HG02623 (cell line): ENCODE measurements around the gene FBLN1.

Source experiments
- ATAC-seq: cut with Tn5 transposase; IDR thresholded peaks from one replicate; pipeline ENCODE4 v1.9.1; 2021; ENCODE audit warnings: moderate library complexity; ENCODE audit not compliant: unreplicated experiment

Gene FBLN1

GRCh38 chr22:45503050-45503815 is 550 bp downstream of the FBLN1 start:
- ATAC-seq, result no peak

- ATAC-seq, result no peak
Observed at GRCh38 chr22:45503816-45504372, 1.2 kb downstream of the FBLN1 start.

- no peak for ATAC-seq
Observed at GRCh38 chr22:45504373-45505341, 2.0 kb downstream of the FBLN1 start.

- ATAC-seq, result no peak
Observed at GRCh38 chr22:45505991-45506747, 3.5 kb downstream of the FBLN1 start.

- ATAC-seq, result no peak
Observed at GRCh38 chr22:45506816-45507360, 4.2 kb downstream of the FBLN1 start.

GRCh38 chr22:45507798-45508197 is 5.1 kb downstream of the FBLN1 start:
- ATAC-seq, result no peak

GRCh38 chr22:45508814-45509213 is 6.1 kb downstream of the FBLN1 start:
- ATAC-seq, result no peak

GRCh38 chr22:45510376-45511232 is 7.9 kb downstream of the FBLN1 start:
- no peak for ATAC-seq

- ATAC-seq, result no peak
Observed at GRCh38 chr22:45511847-45512261, 9.2 kb downstream of the FBLN1 start.

- ATAC-seq, result no peak
Observed at GRCh38 chr22:45512363-45512762, 9.7 kb downstream of the FBLN1 start.

- no peak for ATAC-seq
Observed at GRCh38 chr22:45515676-45516075, 13.0 kb downstream of the FBLN1 start.

GRCh38 chr22:45516163-45516562 is 13.5 kb downstream of the FBLN1 start:
- no peak for ATAC-seq

- no peak for ATAC-seq
Observed at GRCh38 chr22:45516923-45517675, 14.4 kb downstream of the FBLN1 start.

GRCh38 chr22:45518136-45518535 is 15.5 kb downstream of the FBLN1 start:
- no peak for ATAC-seq

GRCh38 chr22:45518580-45518991 is 15.9 kb downstream of the FBLN1 start:
- no peak for ATAC-seq

- no peak for ATAC-seq
Observed at GRCh38 chr22:45521178-45521577, 18.5 kb downstream of the FBLN1 start.

GRCh38 chr22:45522462-45522861 is 19.8 kb downstream of the FBLN1 start:
- no peak for ATAC-seq

GRCh38 chr22:45524157-45524556 is 21.5 kb downstream of the FBLN1 start:
- no peak for ATAC-seq

- ATAC-seq, result no peak
Observed at GRCh38 chr22:45524966-45525365, 22.3 kb downstream of the FBLN1 start.
